NCI-H2107 treated with DMSO at 0.1 percent for 48 hours (cell line): ENCODE data around the gene MYH6.
A peak's percentile ranks its signal among the peaks of the same experiment; 100 is the strongest.
"Not testable (repeated sequence)": the region's sequence is repeated elsewhere in the genome, so short reads cannot be mapped to it uniquely, and the experiment has no call there.

Source experiments
- DNase-seq: peaks from one replicate; lab custom pipeline; 2025; ENCODE audit not compliant: unreplicated experiment; lab: John Stamatoyannopoulos, UW

MYH6 gene

GRCh38 chr14:23415821-23416778, 8.0 kb upstream of the MYH6 start:
- no peak for DNase-seq

GRCh38 chr14:23414906-23415820, 7.1 kb upstream of the MYH6 start:
- no peak for DNase-seq

GRCh38 chr14:23414254-23414653, 6.2 kb upstream of the MYH6 start:
- no peak for DNase-seq

GRCh38 chr14:23413681-23414080, 5.6 kb upstream of the MYH6 start:
- no peak for DNase-seq

GRCh38 chr14:23411563-23412525, 3.8 kb upstream of the MYH6 start:
- no peak for DNase-seq

- no peak for DNase-seq
These were observed 2.0 kb upstream of the MYH6 start for GRCh38 chr14:23409966-23410635.

GRCh38 chr14:23409475-23409874, 1.4 kb upstream of the MYH6 start:
- DNase-seq = no peak

GRCh38 chr14:23408307-23408630, 196 bp upstream of the MYH6 start:
- DNase-seq = no peak

- no peak for DNase-seq
These were observed 1.2 kb downstream of the MYH6 start for GRCh38 chr14:23406725-23407355.

GRCh38 chr14:23406244-23406643, 1.8 kb downstream of the MYH6 start:
- peak; percentile 99 for DNase-seq

GRCh38 chr14:23405516-23406025, 2.5 kb downstream of the MYH6 start:
- no peak for DNase-seq

GRCh38 chr14:23405096-23405495, 3.0 kb downstream of the MYH6 start:
- DNase-seq = no peak

- DNase-seq = no peak
These were observed 3.7 kb downstream of the MYH6 start for GRCh38 chr14:23404331-23404900.

- DNase-seq = no peak
These were observed 4.2 kb downstream of the MYH6 start for GRCh38 chr14:23403908-23404307.

- no peak for DNase-seq
These were observed 5.0 kb downstream of the MYH6 start for GRCh38 chr14:23403139-23403438.

- no peak for DNase-seq
These were observed 5.6 kb downstream of the MYH6 start for GRCh38 chr14:23402296-23403138.

GRCh38 chr14:23401291-23401690, 6.8 kb downstream of the MYH6 start:
- no peak for DNase-seq

GRCh38 chr14:23400496-23401149, 7.5 kb downstream of the MYH6 start:
- DNase-seq = not testable (repeated sequence)
